ENCODE results near the gene SLIT1. TPM values are rescaled to one million over a fixed set of nuclear protein-coding genes. Genes with fewer than 3 reads are reported as not detected.

Gene SLIT1
- total RNA-seq, 1 experiment from 2014 or later: 0.41 TPM

GRCh38 chr10:97069026-97069425 lies 116.7 kb downstream of the SLIT1 start:
- Mint-ChIP-seq H3K4me1 (ENCODE audit: low read depth, unreplicated experiment) (no peaks in the 10 kb centered on the region), H3K4me3 (ENCODE audit: unreplicated experiment) (no peak overlapping the region), H3K27ac (ENCODE audit: unreplicated experiment) (no peak overlapping the region), H3K9me3 (ENCODE audit: unreplicated experiment) (no peaks in the 10 kb centered on the region), H3K27me3 (ENCODE audit: insufficient read depth, unreplicated experiment) (peaks cover 9% of the 10 kb centered on the region), H3K36me3 (ENCODE audit: insufficient read depth, unreplicated experiment) (no peaks in the 10 kb centered on the region)
- no TSS peak for BruUV-seq (replicated peaks)
- POLR2A ChIA-PET: no interaction called here
- intact Hi-C loops (cut with micrococcal nuclease; ENCODE audit: unreplicated experiment): no loop called here
- Histone ChIP-seq H3K4me1 (no peaks in the 10 kb centered on the region), H3K4me3 (ENCODE audit: low read depth, low read length) (no peak overlapping the region), H3K36me3 (ENCODE audit: control insufficient read depth, insufficient read depth, low read length) (no peaks in the 10 kb centered on the region), H3K27me3 (replicated peaks; ENCODE audit: control insufficient read depth, insufficient read depth, low read length) (peaks cover 1% of the 10 kb centered on the region; the same call in 1 of the 2 replicates), H3K9me3 (no peaks in the 10 kb centered on the region)
- DNase-seq: no peak
- TF ChIP-seq CTCF (IDR thresholded peaks at IDR 0.05; ENCODE audit: insufficient read depth in 1 of 2, low read depth in 1 of 2, low read length in 1 of 2, severe bottlenecking in 1 of 2, unreplicated experiment in 1 of 2): no peak
- CTCF ChIA-PET: interaction anchor here (0.5 kb wide), 1 partner anchor 701 kb away, joined by 4 read pairs; no protein-coding TSS in a partner anchor

DNA sequence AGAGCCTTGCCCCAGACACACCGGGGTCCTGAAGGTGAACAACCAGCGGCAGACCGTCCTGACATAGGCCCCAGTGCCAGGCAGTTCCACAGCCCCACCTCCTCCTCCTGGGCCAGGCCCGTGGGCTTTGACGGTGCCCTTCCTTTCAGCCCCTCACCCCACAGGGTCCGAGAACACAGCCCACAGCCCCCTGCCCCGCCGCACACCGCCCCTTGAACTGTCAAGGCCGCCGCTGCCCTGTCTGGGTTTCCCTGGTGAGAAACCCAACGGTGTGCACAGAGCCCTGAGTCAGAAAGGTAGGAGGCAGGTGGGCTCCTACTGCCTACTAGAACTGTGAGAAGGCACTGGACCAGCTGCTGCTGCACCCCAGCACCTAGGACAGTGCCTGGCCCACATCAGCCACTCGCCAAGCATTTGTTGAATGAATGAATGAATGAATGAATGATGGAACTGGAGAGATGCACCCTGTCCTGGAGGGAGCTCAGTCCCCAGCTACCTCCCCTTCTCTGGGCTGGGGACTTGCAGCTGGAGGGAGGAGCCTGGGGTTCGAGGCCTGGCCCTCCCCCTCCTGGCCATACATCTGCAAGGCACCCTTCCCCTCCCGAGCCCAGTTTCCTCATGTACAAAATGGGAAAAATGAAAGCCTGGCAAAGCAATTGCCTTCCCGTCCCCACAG lies 117.9 kb downstream of the SLIT1 start:
- H3K4me1 ChIP-seq: no peaks in the 10 kb centered on the region
- H3K36me3 Mint-ChIP-seq (ENCODE audit: insufficient read depth, unreplicated experiment): no peaks in the 10 kb centered on the region
- H3K27ac Mint-ChIP-seq (ENCODE audit: unreplicated experiment): no peak overlapping the region
- no peaks in the 10 kb centered on the region for H3K9me3 Mint-ChIP-seq (ENCODE audit: unreplicated experiment)
- ChIA-PET CTCF (interaction anchor here (1.3 kb wide), 1 partner anchor 13 kb away, joined by 4 read pairs; no protein-coding TSS in a partner anchor), POLR2A (no interaction called here)
- H3K4me3 ChIP-seq (ENCODE audit: low read depth, low read length): no peak overlapping the region
- H3K36me3 ChIP-seq (ENCODE audit: control insufficient read depth, insufficient read depth, low read length): no peaks in the 10 kb centered on the region
- no TSS peak for BruUV-seq (replicated peaks)
- peak in 1 of 2 experiments; percentile 11 for TF ChIP-seq CTCF (IDR thresholded peaks at IDR 0.05; ENCODE audit: insufficient read depth in 1 of 2, low read depth in 1 of 2, low read length in 1 of 2, severe bottlenecking in 1 of 2, unreplicated experiment in 1 of 2)
- no peaks in the 10 kb centered on the region for H3K9me3 ChIP-seq
- intact Hi-C loops (cut with micrococcal nuclease; ENCODE audit: unreplicated experiment): no loop called here
- H3K27me3 ChIP-seq (replicated peaks; ENCODE audit: control insufficient read depth, insufficient read depth, low read length): peaks cover 1% of the 10 kb centered on the region; the same call in 1 of the 2 replicates
- H3K27me3 Mint-ChIP-seq (ENCODE audit: insufficient read depth, unreplicated experiment): peaks cover 5% of the 10 kb centered on the region
- no peaks in the 10 kb centered on the region for H3K4me1 Mint-ChIP-seq (ENCODE audit: low read depth, unreplicated experiment)
- no peak for DNase-seq
- H3K4me3 Mint-ChIP-seq (ENCODE audit: unreplicated experiment): no peak overlapping the region

DNA sequence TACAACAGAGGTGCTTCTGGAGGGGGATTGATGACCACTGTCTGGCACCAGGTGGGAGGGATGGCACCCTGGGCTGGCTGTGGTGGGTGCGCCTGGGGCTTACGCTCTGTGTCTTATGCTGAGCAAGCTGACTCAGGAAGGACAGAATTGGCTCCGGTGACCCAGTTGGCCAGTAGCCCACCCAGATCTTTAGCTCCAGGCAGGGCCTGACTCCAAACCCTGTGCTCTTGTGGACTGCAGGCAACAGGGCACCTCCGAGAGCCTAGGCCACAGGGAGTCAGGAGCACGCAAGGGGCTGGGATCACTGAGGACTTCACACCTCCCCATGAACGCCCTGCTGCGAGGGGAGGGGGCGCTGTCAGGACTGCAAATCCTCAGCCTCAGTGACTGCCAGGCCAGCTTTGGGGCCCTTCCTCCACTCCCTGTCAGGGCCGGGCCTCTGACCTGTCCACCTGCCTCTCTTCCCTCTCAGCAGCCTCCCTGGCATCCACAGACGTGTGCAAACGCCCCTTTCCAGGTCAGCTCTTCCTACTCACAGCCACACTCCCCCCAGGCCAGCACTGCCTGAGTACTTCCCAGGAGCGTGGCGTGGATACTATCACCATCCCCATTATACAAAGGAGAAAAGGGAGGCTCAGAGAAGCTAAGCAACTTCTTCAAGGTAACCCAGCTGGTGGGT lies 118.7 kb downstream of the SLIT1 start:
- intact Hi-C loops (cut with micrococcal nuclease; ENCODE audit: unreplicated experiment): no loop called here
- Histone ChIP-seq H3K4me3 (ENCODE audit: low read depth, low read length) (no peak overlapping the region), H3K36me3 (ENCODE audit: control insufficient read depth, insufficient read depth, low read length) (no peaks in the 10 kb centered on the region), H3K27me3 (replicated peaks; ENCODE audit: control insufficient read depth, insufficient read depth, low read length) (peaks cover 1% of the 10 kb centered on the region; the same call in 1 of the 2 replicates), H3K9me3 (no peaks in the 10 kb centered on the region), H3K4me1 (no peaks in the 10 kb centered on the region)
- Mint-ChIP-seq H3K4me1 (ENCODE audit: low read depth, unreplicated experiment) (no peaks in the 10 kb centered on the region), H3K27ac (ENCODE audit: unreplicated experiment) (no peak overlapping the region), H3K9me3 (ENCODE audit: unreplicated experiment) (no peaks in the 10 kb centered on the region), H3K4me3 (ENCODE audit: unreplicated experiment) (no peak overlapping the region), H3K36me3 (ENCODE audit: insufficient read depth, unreplicated experiment) (no peaks in the 10 kb centered on the region), H3K27me3 (ENCODE audit: insufficient read depth, unreplicated experiment) (peaks cover 5% of the 10 kb centered on the region)
- no peak for TF ChIP-seq CTCF (IDR thresholded peaks at IDR 0.05; ENCODE audit: insufficient read depth in 1 of 2, low read depth in 1 of 2, low read length in 1 of 2, severe bottlenecking in 1 of 2, unreplicated experiment in 1 of 2)
- ChIA-PET POLR2A (no interaction called here), CTCF (interaction anchor here (1.1 kb wide), 1 partner anchor 30 kb away, joined by 3 read pairs; no protein-coding TSS in a partner anchor)
- BruUV-seq (replicated peaks): no TSS peak
- no peak for DNase-seq

Data from Caco-2 (cell line).